ENCODE results near the gene URAD. TPM values are rescaled to one million over a fixed set of nuclear protein-coding genes. Genes with fewer than 3 reads are reported as not detected.

The URAD gene
- not detected in 2 replicates for total RNA-seq

GRCh38 chr13:27988520-27988919 is at the start of gene URAD:
Gene URAD (minus strand): TSS chr13:27988693. CDS start chr13:27988637, 56 bp downstream.

GRCh38 chr13:27969082-27969865 is 19.2 kb downstream of the URAD start, which contains the start of gene CDX2:
Gene CDX2 (minus strand): TSS chr13:27969315. CDS start chr13:27969006, 309 bp downstream.

Other genes starting within 250 kb of the URAD start
- not detected in 2 replicates for gene GSX1, start 196.2 kb downstream of the URAD start, total RNA-seq
- gene PDX1, start 68.7 kb downstream of the URAD start, total RNA-seq: not detected in 2 replicates
- not detected in 2 replicates for gene CDX2, start 19.4 kb downstream of the URAD start, total RNA-seq
- gene FLT3, start 111.9 kb upstream of the URAD start, total RNA-seq: not detected in 2 replicates
- gene PAN3, start 149.9 kb upstream of the URAD start, total RNA-seq: 11.9 and 13.2 TPM in 2 replicates

Measured in regular cardiac myocyte (primary cell).